KMS-11 (cell line): Measurements from ENCODE around the gene LAMA1.

ENCODE experiments used
- H2AFZ ChIP-seq: fragments of 200-600 bp; sonication (generic); 2 replicates; pipeline ENCODE4 v1.6.1; 2016; ENCODE audit warnings: antibody characterized with exemption, mixed run types, low read depth
- H3K27ac ChIP-seq: fragments of 200-600 bp; sonication (generic); 2 replicates; pipeline ENCODE4 v1.6.1; 2016; ENCODE audit warnings: mild to moderate bottlenecking, mixed run types
- H3K27me3 ChIP-seq: fragments of 200-600 bp; sonication (generic); 2 replicates; pipeline ENCODE4 v1.6.1; 2017; ENCODE audit warnings: mild to moderate bottlenecking, low read depth, mixed run types, moderate library complexity; ENCODE audit not compliant: insufficient read depth
- H3K36me3 ChIP-seq: fragments of 200-600 bp; sonication (generic); 2 replicates; pipeline ENCODE4 v1.6.1; 2017; ENCODE audit warnings: mild to moderate bottlenecking, mixed run types; ENCODE audit not compliant: insufficient read depth
- H3K4me1 ChIP-seq: fragments of 200-600 bp; sonication (generic); 2 replicates; pipeline ENCODE4 v1.6.1; 2016; ENCODE audit warnings: mild to moderate bottlenecking, low read depth, mixed run types; ENCODE audit not compliant: poor library complexity, severe bottlenecking
- H3K4me2 ChIP-seq: fragments of 200-600 bp; sonication (generic); 2 replicates; pipeline ENCODE4 v1.7.0; 2016; ENCODE audit warnings: mild to moderate bottlenecking, mixed run types
- H3K4me3 ChIP-seq: fragments of 200-600 bp; sonication (generic); IDR thresholded peaks from 2 replicates; pipeline ENCODE4 v1.6.1; 2017; ENCODE audit warnings: low read depth, low read length, mixed read lengths; ENCODE audit not compliant: insufficient read depth
- H3K79me2 ChIP-seq: fragments of 200-600 bp; sonication (generic); 2 replicates; pipeline ENCODE4 v1.6.1; 2016; ENCODE audit warnings: low read depth, mixed run types; ENCODE audit not compliant: insufficient read depth
- H3K9ac ChIP-seq: fragments of 200-600 bp; sonication (generic); 2 replicates; pipeline ENCODE4 v1.6.1; 2016; ENCODE audit warnings: mild to moderate bottlenecking, mixed run types
- H4K20me1 ChIP-seq: fragments of 200-600 bp; sonication (generic); 2 replicates; pipeline ENCODE4 v1.6.1; 2016; ENCODE audit warnings: mild to moderate bottlenecking, mixed run types; ENCODE audit not compliant: insufficient read depth
- TF ChIP-seq, protein P1 (sequence below): fragments of 200-600 bp; sonication (generic); conservative IDR thresholded peaks from 2 replicates; pipeline ENCODE4 v1.6.1; 2017; ENCODE audit warnings: low read depth, mild to moderate bottlenecking, antibody characterized with exemption, low read length, moderate library complexity, mixed read lengths

Gene LAMA1

GRCh38 chr18:7004009-7004408 lies 113.6 kb downstream of the LAMA1 start:
- no peak overlapping the region for H3K9ac ChIP-seq
- no peak overlapping the region for H3K4me2 ChIP-seq
- TF ChIP-seq, protein P1, sequence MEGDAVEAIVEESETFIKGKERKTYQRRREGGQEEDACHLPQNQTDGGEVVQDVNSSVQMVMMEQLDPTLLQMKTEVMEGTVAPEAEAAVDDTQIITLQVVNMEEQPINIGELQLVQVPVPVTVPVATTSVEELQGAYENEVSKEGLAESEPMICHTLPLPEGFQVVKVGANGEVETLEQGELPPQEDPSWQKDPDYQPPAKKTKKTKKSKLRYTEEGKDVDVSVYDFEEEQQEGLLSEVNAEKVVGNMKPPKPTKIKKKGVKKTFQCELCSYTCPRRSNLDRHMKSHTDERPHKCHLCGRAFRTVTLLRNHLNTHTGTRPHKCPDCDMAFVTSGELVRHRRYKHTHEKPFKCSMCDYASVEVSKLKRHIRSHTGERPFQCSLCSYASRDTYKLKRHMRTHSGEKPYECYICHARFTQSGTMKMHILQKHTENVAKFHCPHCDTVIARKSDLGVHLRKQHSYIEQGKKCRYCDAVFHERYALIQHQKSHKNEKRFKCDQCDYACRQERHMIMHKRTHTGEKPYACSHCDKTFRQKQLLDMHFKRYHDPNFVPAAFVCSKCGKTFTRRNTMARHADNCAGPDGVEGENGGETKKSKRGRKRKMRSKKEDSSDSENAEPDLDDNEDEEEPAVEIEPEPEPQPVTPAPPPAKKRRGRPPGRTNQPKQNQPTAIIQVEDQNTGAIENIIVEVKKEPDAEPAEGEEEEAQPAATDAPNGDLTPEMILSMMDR: no peak
- no peak overlapping the region for H3K27ac ChIP-seq
- no peak overlapping the region for H2AFZ ChIP-seq
- H3K4me1 ChIP-seq: no peaks in the 10 kb centered on the region
- no peak overlapping the region for H3K4me3 ChIP-seq
- H3K27me3 ChIP-seq: no peaks in the 10 kb centered on the region
- H3K36me3 ChIP-seq: no peaks in the 10 kb centered on the region
- H3K79me2 ChIP-seq: no peaks in the 10 kb centered on the region
- H4K20me1 ChIP-seq: no peaks in the 10 kb centered on the region

DNA sequence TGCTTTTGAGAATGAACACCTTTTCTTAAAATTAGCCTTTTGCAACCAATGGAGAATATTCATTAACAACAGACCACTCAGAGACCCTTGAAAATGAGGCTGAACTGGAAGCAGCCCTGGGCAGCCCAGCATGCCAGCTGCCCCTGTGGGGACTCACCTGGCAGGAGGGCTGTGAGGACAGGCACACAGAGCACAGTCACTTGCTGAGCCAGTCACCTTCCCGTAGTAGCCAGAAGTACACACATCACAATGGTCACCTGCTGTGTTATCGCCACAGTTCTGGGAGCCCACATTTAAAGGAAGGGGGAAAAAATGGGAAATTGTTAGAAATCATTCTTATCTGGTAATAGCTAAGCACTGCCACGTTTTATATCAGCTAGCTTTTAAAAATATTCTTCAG lies 115.5 kb downstream of the LAMA1 start:
- H3K4me3 ChIP-seq: no peak overlapping the region
- no peak overlapping the region for H3K27ac ChIP-seq
- TF ChIP-seq, protein P1: no peak
- no peaks in the 10 kb centered on the region for H4K20me1 ChIP-seq
- H3K4me1 ChIP-seq: no peaks in the 10 kb centered on the region
- no peaks in the 10 kb centered on the region for H3K36me3 ChIP-seq
- H3K9ac ChIP-seq: no peak overlapping the region
- H3K79me2 ChIP-seq: no peaks in the 10 kb centered on the region
- no peaks in the 10 kb centered on the region for H3K27me3 ChIP-seq
- no peak overlapping the region for H2AFZ ChIP-seq
- no peak overlapping the region for H3K4me2 ChIP-seq

DNA sequence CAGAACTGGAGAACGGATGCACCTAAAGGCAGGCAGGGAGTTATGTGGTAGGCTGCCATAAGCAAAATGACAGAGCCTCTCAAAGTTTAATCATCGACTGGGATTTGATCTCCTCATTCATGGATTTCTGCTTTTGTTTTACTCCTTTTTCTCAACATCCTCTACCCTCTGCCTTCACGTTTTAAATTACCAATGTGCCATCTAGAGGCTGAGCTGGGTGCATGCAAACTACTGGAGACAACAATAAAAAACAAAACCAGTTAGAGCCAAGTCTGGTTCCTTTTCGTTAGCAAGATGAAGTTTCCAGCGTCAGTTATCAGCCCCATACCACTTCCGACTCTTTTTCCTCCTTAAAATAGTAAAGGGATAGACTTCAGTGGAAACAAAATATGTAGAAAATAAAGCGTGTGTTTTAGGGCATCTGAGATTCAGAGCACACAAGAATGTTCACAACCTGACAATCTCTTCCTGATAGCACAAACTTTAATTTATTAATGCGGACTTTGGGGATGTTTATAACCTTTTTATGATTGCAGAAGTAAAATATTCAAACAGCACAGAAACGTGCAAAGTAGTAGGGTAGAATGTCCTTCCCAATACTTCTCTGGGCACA lies 117.0 kb downstream of the LAMA1 start:
- no peak overlapping the region for H3K9ac ChIP-seq
- no peak overlapping the region for H3K4me3 ChIP-seq
- H3K36me3 ChIP-seq: no peaks in the 10 kb centered on the region
- H3K27me3 ChIP-seq: no peaks in the 10 kb centered on the region
- no peak overlapping the region for H3K4me2 ChIP-seq
- no peak overlapping the region; the same call in 1 of the 2 replicates for H2AFZ ChIP-seq
- H3K4me1 ChIP-seq: peaks cover 2% of the 10 kb centered on the region
- TF ChIP-seq, protein P1: no peak; the same call in 1 of the 2 replicates
- no peak overlapping the region for H3K27ac ChIP-seq
- H4K20me1 ChIP-seq: no peaks in the 10 kb centered on the region
- no peaks in the 10 kb centered on the region for H3K79me2 ChIP-seq

DNA sequence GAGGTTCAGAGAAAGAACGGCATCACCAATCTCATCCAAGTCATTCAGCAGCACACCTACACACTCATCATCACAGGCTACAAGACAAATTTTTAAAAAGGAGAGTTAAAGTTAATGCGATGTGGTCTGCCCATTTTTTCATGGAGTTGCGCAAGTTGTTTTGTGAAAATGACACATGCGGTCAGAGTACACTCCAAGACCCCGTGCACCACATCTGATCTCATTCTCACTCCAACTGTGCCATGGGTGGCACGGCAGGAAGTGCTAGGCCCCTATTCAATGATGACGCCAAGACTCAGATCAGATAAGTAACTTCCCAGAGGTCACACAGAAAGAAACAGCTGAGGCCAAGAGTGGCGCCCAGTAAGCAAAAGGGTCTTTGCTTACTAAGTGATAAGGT lies 119.8 kb downstream of the LAMA1 start:
- Histone ChIP-seq H3K27ac (no peak overlapping the region), H4K20me1 (no peaks in the 10 kb centered on the region), H3K36me3 (no peaks in the 10 kb centered on the region), H3K79me2 (no peaks in the 10 kb centered on the region), H3K27me3 (no peaks in the 10 kb centered on the region), H3K4me2 (no peak overlapping the region), H3K4me1 (peaks cover 13% of the 10 kb centered on the region), H2AFZ (no peak overlapping the region), H3K9ac (no peak overlapping the region), H3K4me3 (no peak overlapping the region)
- TF ChIP-seq, protein P1: no peak
